Heart right ventricle (tissue), 16 donors: ENCODE data around the gene TSPAN18. TPM values are rescaled to one million over a fixed set of nuclear protein-coding genes. Genes with fewer than 3 reads are reported as not detected.
A peak's percentile ranks its signal among the peaks of the same experiment; 100 is the strongest.

Source experiments
- ATAC-seq, 8 donors: fragments of 200-7000 bp; cut with Tn5 transposase; one replicate each; pipeline ENCODE4 v1.9.1; 2020; ENCODE audit warnings: mild to moderate bottlenecking in 8 of 8, moderate library complexity in 8 of 8, moderate number of reproducible peaks in 1 of 8
- DNase-seq, 2 donors: peaks; one replicate each; pipeline ENCODE4 v3.0.0-alpha.2; 2020
- H3K27ac ChIP-seq, 10 donors: fragments of 200-600 bp; sonication (generic) in 2 of 10; one replicate each; pipeline versions ENCODE4 v1.5.0 to v1.8.0; 2020 to 2022; ENCODE audit warnings: mild to moderate bottlenecking in 3 of 10
- H3K27me3 ChIP-seq, 7 donors: fragments of 200-600 bp; one replicate each; pipeline ENCODE4 v1.8.0; 2021 to 2022; ENCODE audit warnings: mild to moderate bottlenecking in 2 of 7
- H3K36me3 ChIP-seq, 9 donors: fragments of 200-600 bp; sonication (generic) in 1 of 9; one replicate each; pipeline versions ENCODE4 v1.5.0 to v1.8.0; 2020 to 2022; ENCODE audit warnings: mild to moderate bottlenecking in 2 of 9
- H3K4me1 ChIP-seq, 9 donors: fragments of 200-600 bp; sonication (generic) in 1 of 9; one replicate each; pipeline versions ENCODE4 v1.5.0 to v1.8.0; 2020 to 2022; ENCODE audit warnings: mild to moderate bottlenecking in 4 of 9
- H3K4me3 ChIP-seq, 10 donors: fragments of 200-600 bp; sonication (generic) in 2 of 10; one replicate each; pipeline versions ENCODE4 v1.5.0 to v1.8.0; 2020 to 2022; ENCODE audit warnings: mild to moderate bottlenecking in 7 of 10, moderate library complexity in 2 of 10
- H3K9me3 ChIP-seq, 11 donors: fragments of 200-600 bp in 10 of 11; sonication (generic) in 2 of 11; one replicate each; pipeline versions ENCODE4 v1.5.0 to v1.8.0; 2013 to 2022; ENCODE audit warnings: mild to moderate bottlenecking in 2 of 11, control low read depth in 1 of 11, moderate library complexity in 1 of 11
- WGBS, 2 donors: extraction: QIAGEN DNeasy Blood & Tissue Kit; methylation state at CpG; one replicate each; pipeline ENCODE4 v1.1.7; 2013; ENCODE audit warnings: inconsistent platforms in 1 of 2; 5-methylcytosine and 5-hydroxymethylcytosine counted together
- intact Hi-C, 10 donors: fragments of 100-400 bp; cut with DNase I; formaldehyde crosslinking; loops; one replicate each; pipeline versions ENCODE4 v1.11.1 to v1.14.2; 2022
- polyA plus RNA-seq, 2 donors: library from polyadenylated mRNA; stranded (reverse); fragments of 200-250 nt; gene quantifications; one replicate each; pipeline ENCODE4 v1.2.3, GENCODE V29; 2013
- total RNA-seq, 10 donors: library from RNA; stranded (reverse); fragmentation: NEBNext Ultra II Directional in 3 of 10; extraction: Animal tissue kit (Norgen Biotek cat#: 25700) in 3 of 10; gene quantifications; one replicate each; pipeline versions ENCODE4 v1.2.1 to v1.2.4, GENCODE V29; 2021 to 2023
- TF ChIP-seq, protein P1 (sequence below), 9 donors: fragments of 200-600 bp; sonication (generic) in 2 of 9; IDR thresholded peaks; one replicate each; pipeline versions ENCODE4 v1.5.0 to v1.8.0; 2021 to 2022; ENCODE audit warnings: antibody characterized with exemption in 9 of 9, mild to moderate bottlenecking in 5 of 9, moderate library complexity in 1 of 9
- donor health status: Arrhythmogenic right ventricular cardiomyopathy.
- donor health status: ischemic (EF 13 %, LVEDD 7.1; RV severe dilation, severe dysfunction).
- donor health status: healthy with polysubstance abuse.
- donor health status: DM: no; HTN: yes; CAD: no.
- donor health status: DM: no; HTN: no; CAD: no.
- donor health status: ischemic (EF 25% LVEDD 6.9; RV normal size, moderate dysfunction).
- donor health status: ischemic (EF 25% LVEDD 5.7; RV mildly dilated, moderate dysfunction).
- donor health status: healthy.
- donor health status: DM: yes; HTN: yes; CAD: no.
- donor health status: Ischemic cardiomyopathy.
- donor health status: ischemic (EF 35%, LVEDD 5.7; RV mildly dilated, moderate dysfunction).
- donor health status: nonischemic (EF 11% LVEDD 7.7; RV severe dilation, severe dysfunction).
- donor health status: DM: yes; HTN: yes; CAD: no.
- donor health status: PGD.
- donor health status: ischemic (EF 29% LVEDD 5.4; RV normal size, mild dysfunction).
- donor health status: nonischemic (EF 23%, LVEDD 6.1; RV moderate dilation, normal function).

TSPAN18 gene
- total and polyA plus RNA-seq, 12 donors: 37.7 to 140 (median 92.9) TPM

DNA sequence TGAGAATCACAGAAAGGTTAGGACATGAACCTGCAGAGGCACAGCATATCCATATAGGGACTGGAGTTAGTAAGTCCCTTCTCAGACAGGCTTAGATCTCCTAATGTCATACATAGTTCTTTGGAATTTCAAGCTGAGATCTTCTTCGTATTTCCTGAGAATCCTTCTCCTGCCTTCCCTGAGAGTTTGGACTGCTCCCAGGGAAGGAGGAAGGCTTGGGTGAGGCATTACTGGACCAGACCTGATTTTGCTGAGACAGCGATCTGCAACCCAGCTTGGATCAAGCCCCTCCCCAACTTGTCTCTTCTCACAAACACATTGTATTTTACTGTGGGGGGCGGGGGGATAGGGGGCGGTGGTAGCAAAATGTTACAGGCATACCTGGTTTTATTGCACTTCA, 108.5 kb downstream of the TSPAN18 start:
- WGBS, 2 donors: 85 to 87% methylated on average over 4 of the region's 4 CpGs
- Histone ChIP-seq H3K4me3 (no peak overlapping the region), H3K27ac (peak overlapping the region in 4 of 10 donors; percentile 6 to 77 (median 58)), H3K36me3 (no peaks in the 10 kb centered on the region), H3K9me3 (peaks cover 0 to 8% (median 0%) of the 10 kb centered on the region in 11 donors), H3K27me3 (no peaks in the 10 kb centered on the region), H3K4me1 (peaks cover 12 to 60% (median 38%) of the 10 kb centered on the region in 9 donors)
- no peak for DNase-seq
- ATAC-seq: no peak
- intact Hi-C loops: no loop called here
- TF ChIP-seq, protein P1, sequence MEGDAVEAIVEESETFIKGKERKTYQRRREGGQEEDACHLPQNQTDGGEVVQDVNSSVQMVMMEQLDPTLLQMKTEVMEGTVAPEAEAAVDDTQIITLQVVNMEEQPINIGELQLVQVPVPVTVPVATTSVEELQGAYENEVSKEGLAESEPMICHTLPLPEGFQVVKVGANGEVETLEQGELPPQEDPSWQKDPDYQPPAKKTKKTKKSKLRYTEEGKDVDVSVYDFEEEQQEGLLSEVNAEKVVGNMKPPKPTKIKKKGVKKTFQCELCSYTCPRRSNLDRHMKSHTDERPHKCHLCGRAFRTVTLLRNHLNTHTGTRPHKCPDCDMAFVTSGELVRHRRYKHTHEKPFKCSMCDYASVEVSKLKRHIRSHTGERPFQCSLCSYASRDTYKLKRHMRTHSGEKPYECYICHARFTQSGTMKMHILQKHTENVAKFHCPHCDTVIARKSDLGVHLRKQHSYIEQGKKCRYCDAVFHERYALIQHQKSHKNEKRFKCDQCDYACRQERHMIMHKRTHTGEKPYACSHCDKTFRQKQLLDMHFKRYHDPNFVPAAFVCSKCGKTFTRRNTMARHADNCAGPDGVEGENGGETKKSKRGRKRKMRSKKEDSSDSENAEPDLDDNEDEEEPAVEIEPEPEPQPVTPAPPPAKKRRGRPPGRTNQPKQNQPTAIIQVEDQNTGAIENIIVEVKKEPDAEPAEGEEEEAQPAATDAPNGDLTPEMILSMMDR (IDR thresholded peaks at IDR 0.05): no peak

DNA sequence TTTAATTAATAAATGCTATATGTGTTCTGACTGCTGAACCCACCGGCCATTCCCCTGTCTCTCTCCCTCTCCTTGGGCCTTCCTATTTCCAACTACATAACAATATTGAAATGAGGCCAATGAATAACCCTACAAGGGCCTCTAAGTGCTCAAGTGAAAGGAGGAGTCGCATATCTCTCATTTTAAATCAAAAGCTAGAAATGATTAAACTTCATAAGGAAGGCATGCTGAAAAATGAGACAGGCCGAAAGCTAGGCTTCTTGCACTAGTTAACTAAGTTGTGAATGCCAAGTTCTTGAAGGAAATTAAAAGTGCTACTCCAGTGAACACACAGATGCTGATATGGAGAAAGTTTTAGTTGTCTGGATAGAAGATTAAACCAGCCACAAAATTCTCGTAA, 109.2 kb downstream of the TSPAN18 start:
- Histone ChIP-seq H3K27ac (peak overlapping the region in 2 of 10 donors; percentile 11 to 41), H3K36me3 (no peaks in the 10 kb centered on the region), H3K4me1 (peaks cover 12 to 60% (median 38%) of the 10 kb centered on the region in 9 donors), H3K27me3 (no peaks in the 10 kb centered on the region), H3K9me3 (peaks cover 0 to 8% (median 0%) of the 10 kb centered on the region in 11 donors), H3K4me3 (no peak overlapping the region)
- intact Hi-C loops: no loop called here
- no peak for DNase-seq
- 55 to 65% methylated on average over 4 of the region's 4 CpGs for WGBS, 2 donors
- TF ChIP-seq, protein P1 (IDR thresholded peaks at IDR 0.05): no peak
- no peak for ATAC-seq

DNA sequence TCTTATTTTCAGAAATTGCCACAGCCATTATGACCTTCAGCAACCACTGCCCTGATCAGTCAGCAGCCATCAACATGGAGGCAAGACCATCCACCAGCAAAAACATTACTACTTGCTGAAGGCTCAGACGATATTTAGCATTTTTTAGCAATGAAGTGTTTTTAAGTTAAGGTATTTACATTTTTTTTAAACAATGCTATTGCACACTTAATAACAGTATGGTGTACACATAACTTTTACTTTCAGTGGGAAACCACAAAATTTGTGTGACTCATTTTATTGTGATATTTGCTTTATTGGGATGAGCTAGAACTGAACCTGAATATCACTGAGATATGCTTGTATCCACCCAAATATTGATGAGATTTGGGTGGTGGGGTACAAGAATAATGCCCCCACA, 110.9 kb downstream of the TSPAN18 start:
- H3K27ac ChIP-seq: no peak overlapping the region
- H3K4me3 ChIP-seq: no peak overlapping the region
- TF ChIP-seq, protein P1 (IDR thresholded peaks at IDR 0.05): no peak
- DNase-seq: no peak
- no peak for ATAC-seq
- peaks cover 12 to 59% (median 41%) of the 10 kb centered on the region in 9 donors for H3K4me1 ChIP-seq
- no peaks in the 10 kb centered on the region for H3K27me3 ChIP-seq
- intact Hi-C loops: no loop called here
- H3K36me3 ChIP-seq: no peaks in the 10 kb centered on the region
- WGBS, 2 donors: 94 to 98% methylated on average over 1 of the region's 1 CpG
- H3K9me3 ChIP-seq: peaks cover 0 to 8% (median 0%) of the 10 kb centered on the region in 11 donors

DNA sequence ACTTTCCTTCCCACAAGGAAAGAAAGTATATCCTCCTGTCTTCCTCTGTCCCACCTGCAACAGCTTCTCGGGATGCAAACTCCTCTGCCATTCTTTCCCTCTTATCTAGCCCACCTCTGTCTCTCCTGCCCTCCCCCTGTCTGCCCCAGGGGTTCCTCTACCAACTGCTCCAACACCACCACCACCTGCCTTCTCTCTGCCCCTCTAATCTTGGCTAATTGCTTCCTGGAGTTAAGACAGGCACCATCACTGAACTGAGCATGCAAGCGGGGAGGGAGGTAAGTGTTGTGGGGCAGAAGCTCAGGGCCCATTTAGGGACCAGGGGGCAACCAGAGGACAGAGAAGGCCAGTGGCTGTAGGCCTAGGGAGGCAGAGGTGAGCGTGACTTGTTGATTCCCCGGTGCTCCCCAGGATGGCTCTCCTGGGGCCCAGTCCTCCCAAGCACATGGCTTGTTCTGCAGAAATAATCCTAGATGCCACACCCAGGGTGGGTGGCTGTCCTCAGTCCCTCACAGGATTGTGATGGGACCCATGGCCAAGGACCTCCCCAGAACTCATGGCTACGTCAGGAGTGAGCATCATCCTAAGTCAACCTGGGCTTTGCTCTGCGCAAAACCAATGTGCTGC, 112.8 kb downstream of the TSPAN18 start:
- ATAC-seq (peak in 1 of 8 donors; percentile 25), DNase-seq (no peak)
- Histone ChIP-seq H3K27me3 (no peaks in the 10 kb centered on the region), H3K9me3 (peaks cover 0 to 13% (median 0%) of the 10 kb centered on the region in 11 donors), H3K36me3 (peaks cover 0 to under 1% (median 0%) of the 10 kb centered on the region in 9 donors), H3K27ac (no peak overlapping the region), H3K4me3 (no peak overlapping the region), H3K4me1 (peaks cover 5 to 40% (median 21%) of the 10 kb centered on the region in 9 donors)
- 85 to 86% methylated on average over 6 of the region's 6 CpGs for WGBS, 2 donors
- TF ChIP-seq, protein P1 (IDR thresholded peaks at IDR 0.05): no peak
- intact Hi-C loops: no loop called here
